Naive thymus-derived CD8-positive, alpha-beta T cell (primary cell): ENCODE data around the gene SULT4A1. TPM values are rescaled to one million over a fixed set of nuclear protein-coding genes. Genes with fewer than 3 reads are reported as not detected.
A peak's percentile ranks its signal among the peaks of the same experiment; 100 is the strongest.
"Not testable (repeated sequence)": the region's sequence is repeated elsewhere in the genome, so short reads cannot be mapped to it uniquely, and the experiment has no call there.

Experiments used
- ATAC-seq, 2 donors: fragments of 150-1000 bp; cut with Tn5 transposase in 1 of 2; sonication (Bioruptor Pico), chemical (Tn5 transposase) in 1 of 2; 1 replicate in 1 of 2; 2 replicates in 1 of 2; pipeline ENCODE4 v1.10.0; 2021; ENCODE audit warnings: mild to moderate bottlenecking in 2 of 2, moderate library complexity in 2 of 2
- POLR2A ChIA-PET: fragments of 350-600 bp; sonication (Branson Sonifier 250); formaldehyde crosslinking; loops from one replicate; lab custom pipeline; 2021; ENCODE audit warnings: antibody characterized with exemption; lab: Charles Lee
- DNase-seq, 10 donors: peaks; one replicate each; pipeline versions ENCODE4 v3.0.0 to v3.0.0-alpha.2; 2020 to 2022
- H3K27ac Mint-ChIP-seq, 10 donors: one replicate each; pipeline ENCODE4 v1.8.0; 2020 to 2022; ENCODE audit warnings: mild to moderate bottlenecking in 10 of 10, mixed read lengths in 10 of 10, moderate library complexity in 4 of 10, inconsistent platforms in 1 of 10
- H3K27me3 Mint-ChIP-seq, 5 donors: one replicate each; pipeline ENCODE4 v1.8.0; 2021 to 2022; ENCODE audit warnings: mixed read lengths in 5 of 5
- H3K36me3 Mint-ChIP-seq, 3 donors: one replicate each; pipeline ENCODE4 v1.8.0; 2020 to 2022; ENCODE audit warnings: mixed read lengths in 3 of 3, mild to moderate bottlenecking in 2 of 3, inconsistent platforms in 1 of 3
- H3K4me1 Mint-ChIP-seq, 4 donors: one replicate each; pipeline ENCODE4 v1.8.0; 2021 to 2022; ENCODE audit warnings: mixed read lengths in 4 of 4
- H3K4me3 Mint-ChIP-seq, 10 donors: one replicate each; pipeline ENCODE4 v1.8.0; 2020 to 2022; ENCODE audit warnings: mild to moderate bottlenecking in 10 of 10, mixed read lengths in 10 of 10, moderate library complexity in 6 of 10, inconsistent platforms in 1 of 10
- H3K9me3 Mint-ChIP-seq, 9 donors: one replicate each; pipeline ENCODE4 v1.8.0; 2020 to 2022; ENCODE audit warnings: mixed read lengths in 9 of 9, mild to moderate bottlenecking in 3 of 9, inconsistent platforms in 1 of 9, moderate library complexity in 1 of 9
- polyA plus RNA-seq, 3 donors: library from polyadenylated mRNA; unstranded; fragments of 300-500 nt; fragmentation: Illumina TruSeq; gene quantifications; one replicate each; pipeline ENCODE4 v1.2.3, GENCODE V29; 2021
- total RNA-seq, 8 experiments: library from RNA in 2 of 8; stranded (reverse) in 2 of 8; gene quantifications; one replicate each; pipeline ENCODE4 v1.2.3 and lab custom pipeline; 2021 to 2026

Gene SULT4A1
- total RNA-seq (not detected), polyA plus RNA-seq (not detected), total RNA-seq (lab: John Stamatoyannopoulos, UW) (0 to 0.25 (median 0.03) reads per million in 6 experiments)

DNA sequence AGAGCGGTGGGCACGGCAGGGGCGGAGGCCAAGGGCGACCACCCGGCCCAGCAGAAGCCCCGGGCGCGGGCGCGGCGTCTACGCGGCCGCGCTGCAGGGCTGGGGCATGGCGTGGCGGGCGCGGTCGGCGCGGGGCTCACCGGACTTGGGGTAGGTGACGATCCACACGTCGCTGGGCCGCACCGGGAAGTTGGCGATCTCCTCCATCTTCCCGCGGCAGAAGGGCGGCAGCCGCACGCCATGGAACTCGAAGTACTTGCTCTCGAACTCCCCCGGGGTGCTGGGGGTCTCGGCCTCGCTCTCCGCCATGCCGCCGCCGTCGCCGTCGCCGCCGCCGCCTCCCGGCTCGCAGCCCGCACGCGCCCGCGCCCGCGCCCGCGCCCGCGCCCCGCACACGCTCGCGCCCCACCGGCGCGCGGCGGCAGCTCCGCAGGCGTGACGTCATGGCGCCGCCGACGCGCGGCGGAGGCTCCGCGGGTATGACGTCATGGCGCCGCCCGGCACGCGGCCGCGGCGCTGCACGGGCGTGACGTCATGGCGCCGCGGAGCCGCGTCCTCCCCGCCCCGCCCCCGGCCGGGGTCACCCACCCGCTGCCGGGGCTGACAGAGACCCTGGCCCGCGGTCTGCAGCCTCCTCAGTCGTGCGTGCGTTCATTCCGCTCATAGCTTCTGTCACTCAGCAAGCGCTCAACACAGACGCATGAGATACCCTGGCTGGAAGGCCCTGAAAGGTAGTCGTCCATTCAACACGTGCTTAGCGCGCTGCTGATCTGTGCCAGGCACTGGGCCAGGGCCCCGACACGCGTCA is at the start of gene SULT4A1:
TSS of gene SULT4A1 (minus strand) at position 440 of the 808 bp plus-strand sequence. CDS start at position 309, 131 bp downstream.
- Mint-ChIP-seq H3K4me3 (peak within 1 kb of the TSS; percentile 46 to 77 (median 64)), H3K27me3 (peaks cover 41 to 85% (median 66%) of the 10 kb centered on the region in 5 donors), H3K36me3 (peaks cover 0 to 22% (median 4%) of the 10 kb centered on the region in 3 donors), H3K27ac (peak within 1 kb of the TSS in 1 of 10 donors; percentile 31), H3K9me3 (peaks cover 0 to 10% (median 4%) of the 10 kb centered on the region in 9 donors), H3K4me1 (peaks cover 0 to 8% (median 2%) of the 10 kb centered on the region in 4 donors)
- POLR2A ChIA-PET: no interaction called here
- no peak for ATAC-seq
- DNase-seq: peak in 1 of 10 donors; percentile 24

- no peaks in the 10 kb centered on the region for H3K4me1 Mint-ChIP-seq
- POLR2A ChIA-PET: no interaction called here
- peaks cover 0 to 34% (median 26%) of the 10 kb centered on the region in 5 donors for H3K27me3 Mint-ChIP-seq
- H3K4me3 Mint-ChIP-seq: no peak overlapping the region
- no peaks in the 10 kb centered on the region for H3K36me3 Mint-ChIP-seq
- peak overlapping the region in 1 of 10 donors; percentile 20 for H3K27ac Mint-ChIP-seq
- DNase-seq: no peak
- H3K9me3 Mint-ChIP-seq: peaks cover 0 to 2% (median 0%) of the 10 kb centered on the region in 9 donors
- ATAC-seq: no peak
Measured at GRCh38 chr22:43911351-43911750, 49.0 kb upstream of the SULT4A1 start.

GRCh38 chr22:43910178-43910695 is 47.9 kb upstream of the SULT4A1 start:
- peaks cover 0 to 2% (median 0%) of the 10 kb centered on the region in 9 donors for H3K9me3 Mint-ChIP-seq
- H3K27me3 Mint-ChIP-seq: peaks cover 0 to 43% (median 26%) of the 10 kb centered on the region in 5 donors
- no peak for DNase-seq
- no peak overlapping the region for H3K4me3 Mint-ChIP-seq
- no peaks in the 10 kb centered on the region for H3K36me3 Mint-ChIP-seq
- ATAC-seq: no peak
- H3K4me1 Mint-ChIP-seq: no peaks in the 10 kb centered on the region
- POLR2A ChIA-PET: no interaction called here
- no peak overlapping the region for H3K27ac Mint-ChIP-seq

DNA sequence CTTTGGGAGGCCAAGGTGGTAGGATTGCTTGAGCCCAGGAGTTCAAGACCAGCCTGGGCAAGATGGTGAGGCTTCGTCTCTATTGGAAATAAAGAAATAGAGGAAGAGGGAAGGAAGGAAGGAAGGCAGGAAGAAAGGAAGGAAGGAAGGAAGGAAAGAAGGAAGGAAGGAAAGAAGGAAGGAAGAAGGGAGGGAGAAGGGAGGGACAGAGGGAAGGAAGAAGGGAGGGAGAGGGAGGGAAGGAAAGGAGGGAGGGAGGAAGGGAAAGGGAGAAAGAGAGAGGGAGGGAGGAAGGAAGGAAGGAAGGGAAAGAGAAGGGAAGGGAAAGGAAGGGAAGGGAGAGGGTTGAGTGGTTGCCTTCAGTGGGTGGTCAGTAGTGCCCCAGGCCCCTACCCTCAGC is 47.4 kb upstream of the SULT4A1 start:
- Mint-ChIP-seq H3K4me3 (no peak overlapping the region), H3K36me3 (no peaks in the 10 kb centered on the region), H3K27me3 (peaks cover 0 to 43% (median 27%) of the 10 kb centered on the region in 5 donors), H3K4me1 (no peaks in the 10 kb centered on the region), H3K9me3 (peaks cover 0 to 2% (median 0%) of the 10 kb centered on the region in 9 donors), H3K27ac (no peak overlapping the region)
- POLR2A ChIA-PET: no interaction called here
- ATAC-seq (no peak), DNase-seq (no peak)

- no peak overlapping the region for H3K4me3 Mint-ChIP-seq
- no peak for ATAC-seq
Measured at GRCh38 chr22:43905681-43906080, 43.4 kb upstream of the SULT4A1 start.

DNA sequence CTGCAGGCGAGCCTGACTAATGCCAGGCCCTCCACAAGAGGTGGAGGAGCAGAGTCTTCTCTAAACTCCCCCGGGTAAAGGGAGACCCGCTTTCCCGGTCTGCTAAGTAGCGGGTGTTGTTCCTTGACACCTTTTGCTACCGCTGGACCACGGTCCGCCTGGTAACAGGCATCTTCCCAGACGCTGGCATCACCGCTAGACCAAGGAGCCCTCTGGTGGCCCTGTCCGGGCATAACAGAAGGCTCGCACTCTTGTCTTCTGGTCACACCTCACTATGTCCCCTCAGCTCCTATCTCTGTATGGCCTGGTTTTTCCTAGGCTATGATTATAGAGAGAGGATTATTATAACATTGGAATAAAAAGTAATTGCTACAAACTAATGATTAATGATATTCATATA is 42.1 kb upstream of the SULT4A1 start:
- POLR2A ChIA-PET, H3K36me3 Mint-ChIP-seq, H3K4me1 Mint-ChIP-seq, H3K27ac Mint-ChIP-seq, ATAC-seq, H3K9me3 Mint-ChIP-seq, H3K4me3 Mint-ChIP-seq: not testable (repeated sequence)
- H3K27me3 Mint-ChIP-seq: peaks cover 0 to 35% (median 18%) of the 10 kb centered on the region in 5 donors
- peak in 4 of 10 donors; percentile 11 to 19 (median 17) for DNase-seq

More at GRCh38 chr22:43905681-43906080, 43.4 kb upstream of the SULT4A1 start:
- POLR2A ChIA-PET: no interaction called here
- Mint-ChIP-seq H3K27ac (no peak overlapping the region), H3K27me3 (peaks cover 0 to 35% (median 26%) of the 10 kb centered on the region in 5 donors), H3K36me3 (no peaks in the 10 kb centered on the region), H3K4me1 (no peaks in the 10 kb centered on the region), H3K9me3 (no peaks in the 10 kb centered on the region)
- DNase-seq: no peak

GRCh38 chr22:43903033-43903432 is 40.7 kb upstream of the SULT4A1 start:
- H3K9me3 Mint-ChIP-seq, H3K36me3 Mint-ChIP-seq, ATAC-seq, POLR2A ChIA-PET, H3K4me1 Mint-ChIP-seq, DNase-seq, H3K4me3 Mint-ChIP-seq: not testable (repeated sequence)
- peak overlapping the region in 1 of 10 donors; percentile 75 for H3K27ac Mint-ChIP-seq
- H3K27me3 Mint-ChIP-seq: peaks cover 0 to 35% (median 22%) of the 10 kb centered on the region in 5 donors

DNA sequence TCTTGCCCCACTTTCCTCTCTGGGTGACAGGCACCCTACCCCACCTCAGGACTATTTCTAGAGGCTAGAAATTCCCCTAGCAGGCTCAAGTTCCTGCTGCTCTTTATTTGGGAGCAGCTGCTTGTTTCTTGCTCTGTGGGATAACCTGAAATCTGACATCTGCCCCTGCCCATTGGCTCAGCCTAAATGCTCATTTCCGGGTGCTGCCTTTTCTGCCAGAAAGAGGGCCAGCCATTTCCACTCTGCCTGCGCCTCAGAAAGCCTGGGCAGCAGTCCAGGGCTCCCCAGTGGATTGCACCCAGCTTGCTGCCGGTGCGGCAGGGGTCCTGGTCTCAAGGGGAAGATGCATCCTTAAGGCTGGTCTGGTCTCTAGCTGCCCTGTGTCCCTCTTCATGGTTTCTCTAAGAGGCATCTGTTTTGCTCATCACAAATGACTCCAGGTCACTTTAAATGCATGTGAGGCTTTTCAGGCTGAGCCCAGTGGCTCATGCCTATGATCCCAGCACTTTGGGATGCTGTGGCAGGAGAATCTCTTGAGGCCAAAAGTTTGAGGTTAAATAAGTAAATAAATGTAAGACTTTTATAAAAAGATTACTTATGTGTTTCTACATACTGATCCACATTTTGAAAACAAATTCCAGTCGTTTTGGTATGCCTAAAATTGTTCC is 39.8 kb upstream of the SULT4A1 start:
- no peak for ATAC-seq
- H3K27me3 Mint-ChIP-seq: peaks cover 0 to 35% (median 24%) of the 10 kb centered on the region in 5 donors
- no peak overlapping the region for H3K27ac Mint-ChIP-seq
- H3K36me3 Mint-ChIP-seq: no peaks in the 10 kb centered on the region
- no peak overlapping the region for H3K4me3 Mint-ChIP-seq
- POLR2A ChIA-PET: no interaction called here
- DNase-seq: no peak
- H3K9me3 Mint-ChIP-seq: no peaks in the 10 kb centered on the region
- no peaks in the 10 kb centered on the region for H3K4me1 Mint-ChIP-seq

- POLR2A ChIA-PET: no interaction called here
- Mint-ChIP-seq H3K4me1 (no peaks in the 10 kb centered on the region), H3K27me3 (peaks cover 2 to 29% (median 24%) of the 10 kb centered on the region in 5 donors), H3K9me3 (no peaks in the 10 kb centered on the region), H3K27ac (no peak overlapping the region), H3K4me3 (no peak overlapping the region), H3K36me3 (no peaks in the 10 kb centered on the region)
- ATAC-seq: no peak
- no peak for DNase-seq
Measured at GRCh38 chr22:43900206-43900605, 37.9 kb upstream of the SULT4A1 start.

GRCh38 chr22:43897751-43898261 is 35.5 kb upstream of the SULT4A1 start:
- Mint-ChIP-seq H3K9me3 (no peaks in the 10 kb centered on the region), H3K4me3 (no peak overlapping the region), H3K36me3 (no peaks in the 10 kb centered on the region), H3K27me3 (peaks cover 6 to 30% (median 18%) of the 10 kb centered on the region in 5 donors), H3K27ac (no peak overlapping the region), H3K4me1 (peaks cover 0 to 2% (median 0%) of the 10 kb centered on the region in 4 donors)
- DNase-seq: no peak
- ATAC-seq: no peak
- POLR2A ChIA-PET: no interaction called here

GRCh38 chr22:43895986-43896645 is 33.8 kb upstream of the SULT4A1 start:
- ATAC-seq (no peak), DNase-seq (no peak)
- Mint-ChIP-seq H3K9me3 (no peaks in the 10 kb centered on the region), H3K4me1 (peaks cover 0 to 6% (median under 1%) of the 10 kb centered on the region in 4 donors), H3K27ac (no peak overlapping the region), H3K4me3 (no peak overlapping the region), H3K27me3 (peaks cover 6 to 38% (median 13%) of the 10 kb centered on the region in 5 donors), H3K36me3 (no peaks in the 10 kb centered on the region)
- POLR2A ChIA-PET: no interaction called here

DNA sequence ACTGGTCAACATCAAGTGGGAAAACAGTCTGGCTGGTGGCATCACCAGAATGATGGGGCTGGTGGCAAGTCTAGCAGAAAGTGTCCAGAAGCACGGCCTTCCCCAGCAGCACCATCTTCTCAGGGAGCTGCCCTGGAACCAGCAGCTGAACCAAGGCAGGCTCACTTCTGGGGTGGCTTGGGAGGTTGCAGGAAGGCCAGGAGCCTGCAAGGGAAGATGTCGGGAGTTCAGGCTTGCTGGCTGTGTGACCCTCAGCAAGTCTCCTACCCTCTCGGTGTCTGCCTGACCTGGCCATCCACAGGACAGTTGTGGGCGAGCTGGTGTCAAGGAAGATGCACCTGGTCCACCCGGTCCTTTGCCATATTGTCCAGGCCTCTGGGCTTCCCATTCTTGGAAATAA is 31.8 kb upstream of the SULT4A1 start:
- Mint-ChIP-seq H3K9me3 (no peaks in the 10 kb centered on the region), H3K4me1 (peaks cover 0 to 9% (median under 1%) of the 10 kb centered on the region in 4 donors), H3K27me3 (peaks cover 11 to 57% (median 21%) of the 10 kb centered on the region in 5 donors), H3K27ac (peak overlapping the region in 1 of 10 donors; percentile 43), H3K36me3 (no peaks in the 10 kb centered on the region), H3K4me3 (no peak overlapping the region)
- ATAC-seq (no peak), DNase-seq (no peak)
- POLR2A ChIA-PET: no interaction called here
